ENCODE data around the gene MELK. TPM values are rescaled to one million over a fixed set of nuclear protein-coding genes. Genes with fewer than 3 reads are reported as not detected.

The MELK gene
- total RNA-seq, 3 donors from 2014 or later: 8.4 to 11.6 (median 9.0) TPM

GRCh38 chr9:36721846-36722588 is 149.3 kb downstream of the MELK start:
- H3K9me3 Mint-ChIP-seq: no peaks in the 10 kb centered on the region
- H3K4me1 Mint-ChIP-seq (ENCODE audit: low read depth): no peaks in the 10 kb centered on the region
- H3K4me3 Mint-ChIP-seq: no peak overlapping the region
- no peaks in the 10 kb centered on the region for H3K36me3 Mint-ChIP-seq (ENCODE audit: insufficient read depth)
- no peaks in the 10 kb centered on the region for H3K27me3 Mint-ChIP-seq (ENCODE audit: low read depth)
- ATAC-seq: no peak
- no peak for DNase-seq

GRCh38 chr9:36725777-36726356 is 153.2 kb downstream of the MELK start:
- Mint-ChIP-seq H3K36me3 (ENCODE audit: insufficient read depth) (no peaks in the 10 kb centered on the region), H3K4me3 (no peak overlapping the region), H3K27me3 (ENCODE audit: low read depth) (no peaks in the 10 kb centered on the region), H3K4me1 (ENCODE audit: low read depth) (no peaks in the 10 kb centered on the region), H3K9me3 (no peaks in the 10 kb centered on the region)
- no peak for ATAC-seq
- no peak for DNase-seq

Other genes starting within 250 kb of the MELK start
- 10 to 100 TPM; 29.8 to 32.0 (median 31.7) TPM for gene RNF38, start 172.6 kb upstream of the MELK start, total RNA-seq